ENCODE data around the gene SELENOW. TPM values are rescaled to one million over a fixed set of nuclear protein-coding genes. Genes with fewer than 3 reads are reported as not detected.
"Not testable (repeated sequence)": the region's sequence is repeated elsewhere in the genome, so short reads cannot be mapped to it uniquely, and the experiment has no call there.

SELENOW gene
- polyA plus RNA-seq, 1 experiment, result 293 TPM

DNA sequence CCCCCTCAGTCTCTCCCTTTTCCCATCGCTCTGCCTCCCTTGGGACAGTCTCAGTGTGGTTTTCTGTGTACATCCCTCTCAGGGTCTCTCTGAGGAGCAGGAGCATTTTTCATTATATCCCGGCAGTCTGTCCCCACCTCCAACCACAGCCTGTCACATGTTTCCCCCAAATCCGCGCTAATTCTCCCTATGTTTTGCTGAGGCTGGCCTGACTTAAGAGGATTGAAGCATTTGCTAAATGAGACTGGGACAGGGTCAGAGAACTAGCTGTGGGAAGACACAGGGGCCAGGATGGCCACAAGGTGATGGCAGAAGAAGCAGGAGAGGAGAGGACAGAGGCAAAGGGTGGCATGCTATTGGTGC, 20.4 kb downstream of the SELENOW start:
- POLR2A ChIA-PET, result no interaction called here
- Histone ChIP-seq H3K36me3 (ENCODE audit: control insufficient read depth, insufficient read depth, low read length) (no peaks in the 10 kb centered on the region), H3K27me3 (ENCODE audit: control insufficient read depth, insufficient read depth, low read length) (peaks cover 1% of the 10 kb centered on the region), H3K4me3 (ENCODE audit: low read depth, low read length) (no peak overlapping the region)
- no peak for DNase-seq (ENCODE audit: low read depth)
- CTCF ChIA-PET, result interaction anchor here (1.6 to 3.8 kb wide), 2 partner anchors 9 to 86 kb away, joined by 5 to 12 read pairs; no protein-coding TSS in a partner anchor
- TF ChIP-seq, protein P1, sequence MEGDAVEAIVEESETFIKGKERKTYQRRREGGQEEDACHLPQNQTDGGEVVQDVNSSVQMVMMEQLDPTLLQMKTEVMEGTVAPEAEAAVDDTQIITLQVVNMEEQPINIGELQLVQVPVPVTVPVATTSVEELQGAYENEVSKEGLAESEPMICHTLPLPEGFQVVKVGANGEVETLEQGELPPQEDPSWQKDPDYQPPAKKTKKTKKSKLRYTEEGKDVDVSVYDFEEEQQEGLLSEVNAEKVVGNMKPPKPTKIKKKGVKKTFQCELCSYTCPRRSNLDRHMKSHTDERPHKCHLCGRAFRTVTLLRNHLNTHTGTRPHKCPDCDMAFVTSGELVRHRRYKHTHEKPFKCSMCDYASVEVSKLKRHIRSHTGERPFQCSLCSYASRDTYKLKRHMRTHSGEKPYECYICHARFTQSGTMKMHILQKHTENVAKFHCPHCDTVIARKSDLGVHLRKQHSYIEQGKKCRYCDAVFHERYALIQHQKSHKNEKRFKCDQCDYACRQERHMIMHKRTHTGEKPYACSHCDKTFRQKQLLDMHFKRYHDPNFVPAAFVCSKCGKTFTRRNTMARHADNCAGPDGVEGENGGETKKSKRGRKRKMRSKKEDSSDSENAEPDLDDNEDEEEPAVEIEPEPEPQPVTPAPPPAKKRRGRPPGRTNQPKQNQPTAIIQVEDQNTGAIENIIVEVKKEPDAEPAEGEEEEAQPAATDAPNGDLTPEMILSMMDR (IDR thresholded peaks at IDR 0.05; ENCODE audit: insufficient read depth, low read depth, low read length), result no peak

DNA sequence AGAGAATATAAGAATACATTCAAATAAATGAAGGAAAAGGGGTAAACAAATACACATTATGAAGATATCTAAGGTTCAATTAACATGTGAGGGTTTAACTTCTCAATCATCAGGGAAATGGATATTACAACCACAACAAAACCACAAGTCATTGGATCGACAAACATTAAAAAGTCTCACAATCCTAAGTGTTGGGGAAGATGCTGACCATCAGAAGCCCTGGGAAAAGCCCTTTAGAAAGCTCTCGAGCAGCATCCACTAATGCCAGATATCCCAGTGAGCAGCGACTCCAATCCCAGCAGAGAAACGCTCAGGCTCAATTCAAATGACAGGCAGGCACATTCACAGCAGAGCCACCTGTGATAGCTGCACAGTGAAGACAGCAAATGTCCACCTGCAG, 22.8 kb downstream of the SELENOW start:
- Histone ChIP-seq H3K36me3 (ENCODE audit: control insufficient read depth, insufficient read depth, low read length) (no peaks in the 10 kb centered on the region), H3K27me3 (ENCODE audit: control insufficient read depth, insufficient read depth, low read length) (peaks cover 1% of the 10 kb centered on the region), H3K4me3 (ENCODE audit: low read depth, low read length) (no peak overlapping the region)
- ChIA-PET CTCF (no interaction called here), POLR2A (no interaction called here)
- TF ChIP-seq, protein P1 (IDR thresholded peaks at IDR 0.05; ENCODE audit: insufficient read depth, low read depth, low read length), result no peak
- DNase-seq (ENCODE audit: low read depth), result no peak

- peaks cover 1% of the 10 kb centered on the region for H3K27me3 ChIP-seq (ENCODE audit: control insufficient read depth, insufficient read depth, low read length)
- ChIA-PET POLR2A (no interaction called here), CTCF (interaction anchor here (1.1 kb wide), 1 partner anchor 67 kb away, joined by 3 read pairs; no protein-coding TSS in a partner anchor)
- no peaks in the 10 kb centered on the region for H3K36me3 ChIP-seq (ENCODE audit: control insufficient read depth, insufficient read depth, low read length)
- no peak overlapping the region for H3K4me3 ChIP-seq (ENCODE audit: low read depth, low read length)
- DNase-seq (ENCODE audit: low read depth), result no peak
- TF ChIP-seq, protein P1 (IDR thresholded peaks at IDR 0.05; ENCODE audit: insufficient read depth, low read depth, low read length), result no peak
Observed at GRCh38 chr19:47802521-47803043, 24.1 kb downstream of the SELENOW start.

GRCh38 chr19:47803148-47803547, 24.6 kb downstream of the SELENOW start:
- H3K4me3 ChIP-seq (ENCODE audit: low read depth, low read length); H3K27me3 ChIP-seq (ENCODE audit: control insufficient read depth, insufficient read depth, low read length); H3K36me3 ChIP-seq (ENCODE audit: control insufficient read depth, insufficient read depth, low read length); CTCF ChIA-PET; DNase-seq (ENCODE audit: low read depth); POLR2A ChIA-PET: not testable (repeated sequence)

- H3K36me3 ChIP-seq (ENCODE audit: control insufficient read depth, insufficient read depth, low read length); H3K27me3 ChIP-seq (ENCODE audit: control insufficient read depth, insufficient read depth, low read length); CTCF ChIA-PET; POLR2A ChIA-PET; H3K4me3 ChIP-seq (ENCODE audit: low read depth, low read length); DNase-seq (ENCODE audit: low read depth): not testable (repeated sequence)
Observed at GRCh38 chr19:47803671-47804070, 25.2 kb downstream of the SELENOW start.

DNA sequence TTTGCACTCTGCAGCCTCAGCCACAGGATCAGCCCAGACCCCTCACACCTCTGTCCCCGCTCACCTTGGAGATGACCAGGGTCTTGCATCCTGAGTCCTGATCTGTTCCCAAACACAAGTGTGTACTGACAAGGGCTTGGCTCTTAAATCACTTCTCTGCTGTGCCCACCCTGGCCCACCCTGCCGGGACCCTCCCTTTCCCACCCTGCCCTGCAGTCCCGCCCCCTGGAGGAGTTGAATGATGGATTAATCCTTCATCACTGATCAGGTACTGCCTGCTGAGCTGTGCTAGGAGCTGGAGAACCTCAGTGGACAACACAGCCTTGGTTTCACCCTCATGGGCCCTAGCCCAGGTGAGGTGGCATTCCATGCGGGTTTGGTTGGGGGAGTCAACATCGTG, 25.9 kb downstream of the SELENOW start, which contains the start of gene TPRX1:
TPRX1 (minus strand) TSS at position 101 of the 400 bp plus-strand sequence; CDS start at position 89, 12 bp downstream.
- H3K27me3 ChIP-seq (ENCODE audit: control insufficient read depth, insufficient read depth, low read length); DNase-seq (ENCODE audit: low read depth); CTCF ChIA-PET; H3K36me3 ChIP-seq (ENCODE audit: control insufficient read depth, insufficient read depth, low read length); H3K4me3 ChIP-seq (ENCODE audit: low read depth, low read length); POLR2A ChIA-PET: not testable (repeated sequence)

GRCh38 chr19:47805313-47805712, 26.8 kb downstream of the SELENOW start:
- no peak for DNase-seq (ENCODE audit: low read depth)
- ChIA-PET CTCF (interaction anchor here (0.5 to 1.4 kb wide), 4 partner anchors 14 to 368 kb away, joined by 3 to 4 read pairs (median 3); no protein-coding TSS in a partner anchor), POLR2A (no interaction called here)
- Histone ChIP-seq H3K36me3 (ENCODE audit: control insufficient read depth, insufficient read depth, low read length) (no peaks in the 10 kb centered on the region), H3K4me3 (ENCODE audit: low read depth, low read length) (no peak overlapping the region), H3K27me3 (ENCODE audit: control insufficient read depth, insufficient read depth, low read length) (no peaks in the 10 kb centered on the region)
- TF ChIP-seq, protein P1 (IDR thresholded peaks at IDR 0.05; ENCODE audit: insufficient read depth, low read depth, low read length), result no peak
